ENCODE measurements around the gene PAQR7.
A peak's percentile ranks its signal among the peaks of the same experiment; 100 is the strongest.

PAQR7 gene

GRCh38 chr1:25867210-25867991 is 8.1 kb downstream of the PAQR7 start:
- H3K27me3 ChIP-seq (ENCODE audit: insufficient read depth, poor library complexity, severe bottlenecking), result no peaks in the 10 kb centered on the region
- H3K4me3 ChIP-seq (ENCODE audit: severe bottlenecking), result no peak overlapping the region
- ATAC-seq (ENCODE audit: low read depth), result no peak
- H3K4me1 ChIP-seq (ENCODE audit: insufficient read depth, poor library complexity, severe bottlenecking), result peaks cover 17% of the 10 kb centered on the region
- peaks cover 48% of the 10 kb centered on the region for H3K36me3 ChIP-seq (ENCODE audit: low read depth)
- peak; percentile 18 for DNase-seq (ENCODE audit: low spot score)
- H3K27ac ChIP-seq (ENCODE audit: poor library complexity, severe bottlenecking), result no peak overlapping the region
- H3K9me3 ChIP-seq (ENCODE audit: severe bottlenecking), result no peaks in the 10 kb centered on the region
- no peak for TF ChIP-seq CTCF (IDR thresholded peaks at IDR 0.05; ENCODE audit: poor library complexity, severe bottlenecking)

- peaks cover 7% of the 10 kb centered on the region for H3K4me1 ChIP-seq (ENCODE audit: insufficient read depth, poor library complexity, severe bottlenecking)
- peaks cover 50% of the 10 kb centered on the region for H3K36me3 ChIP-seq (ENCODE audit: low read depth)
- ATAC-seq (ENCODE audit: low read depth) (no peak), DNase-seq (ENCODE audit: low spot score) (no peak)
- TF ChIP-seq CTCF (IDR thresholded peaks at IDR 0.05; ENCODE audit: poor library complexity, severe bottlenecking), result no peak
- no peaks in the 10 kb centered on the region for H3K27me3 ChIP-seq (ENCODE audit: insufficient read depth, poor library complexity, severe bottlenecking)
- no peaks in the 10 kb centered on the region for H3K9me3 ChIP-seq (ENCODE audit: severe bottlenecking)
- H3K4me3 ChIP-seq (ENCODE audit: severe bottlenecking), result no peak overlapping the region
- H3K27ac ChIP-seq (ENCODE audit: poor library complexity, severe bottlenecking), result no peak overlapping the region
Observed at GRCh38 chr1:25866288-25866687, 9.2 kb downstream of the PAQR7 start.

DNA sequence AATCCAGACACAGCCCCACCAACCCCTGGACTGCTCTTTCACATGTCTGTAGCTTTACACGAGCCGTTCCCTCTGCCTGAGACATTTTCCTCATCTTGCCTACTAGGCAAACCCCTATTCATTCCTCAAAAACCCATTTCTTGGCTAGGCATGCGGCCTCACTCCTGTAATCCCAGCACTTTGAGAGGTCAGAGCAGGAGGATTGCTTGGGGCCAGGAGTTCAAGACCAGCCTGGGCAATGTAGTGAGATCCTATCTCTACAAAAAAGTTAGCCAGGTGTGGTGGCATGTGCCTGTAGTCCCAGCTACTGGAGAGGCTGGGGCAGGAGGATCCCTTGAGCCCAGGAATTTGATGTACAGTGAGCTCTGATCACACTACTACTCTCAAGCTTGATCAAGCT is 11.1 kb downstream of the PAQR7 start:
- ATAC-seq (ENCODE audit: low read depth) (no peak), DNase-seq (ENCODE audit: low spot score) (no peak)
- Histone ChIP-seq H3K4me3 (ENCODE audit: severe bottlenecking) (no peak overlapping the region), H3K27me3 (ENCODE audit: insufficient read depth, poor library complexity, severe bottlenecking) (no peaks in the 10 kb centered on the region), H3K9me3 (ENCODE audit: severe bottlenecking) (peaks cover 1% of the 10 kb centered on the region), H3K27ac (ENCODE audit: poor library complexity, severe bottlenecking) (no peak overlapping the region), H3K36me3 (ENCODE audit: low read depth) (peaks cover 35% of the 10 kb centered on the region), H3K4me1 (ENCODE audit: insufficient read depth, poor library complexity, severe bottlenecking) (peaks cover 7% of the 10 kb centered on the region)
- no peak for TF ChIP-seq CTCF (IDR thresholded peaks at IDR 0.05; ENCODE audit: poor library complexity, severe bottlenecking)

- Histone ChIP-seq H3K4me1 (ENCODE audit: insufficient read depth, poor library complexity, severe bottlenecking) (peaks cover 7% of the 10 kb centered on the region), H3K27me3 (ENCODE audit: insufficient read depth, poor library complexity, severe bottlenecking) (no peaks in the 10 kb centered on the region), H3K27ac (ENCODE audit: poor library complexity, severe bottlenecking) (no peak overlapping the region), H3K4me3 (ENCODE audit: severe bottlenecking) (no peak overlapping the region), H3K36me3 (ENCODE audit: low read depth) (peaks cover 28% of the 10 kb centered on the region), H3K9me3 (ENCODE audit: severe bottlenecking) (peaks cover 1% of the 10 kb centered on the region)
- no peak for ATAC-seq (ENCODE audit: low read depth)
- DNase-seq (ENCODE audit: low spot score), result peak; percentile 45
- no peak for TF ChIP-seq CTCF (IDR thresholded peaks at IDR 0.05; ENCODE audit: poor library complexity, severe bottlenecking)
Observed at GRCh38 chr1:25863486-25864262, 11.8 kb downstream of the PAQR7 start.

Data from RWPE2 (cell line).